Activated CD8-positive, alpha-beta memory T cell treated with anti-CD3 and anti-CD28 coated beads, Interleukin-2, amount 50 U/mL, for 1 hour (primary cell): Measurements from ENCODE around the gene TAF11L7.
"Not testable (repeated sequence)": the region's sequence is repeated elsewhere in the genome, so short reads cannot be mapped to it uniquely, and the experiment has no call there.

ENCODE experiments used
- DNase-seq: peaks from one replicate; pipeline ENCODE4 v3.0.0-alpha.2; 2020; ENCODE audit errors: extremely low read depth

Gene TAF11L7

GRCh38 chr5:17585658-17586057 lies at the start of gene TAF11L7:
Gene TAF11L7, minus strand, starts transcription at chr5:17585758.
- not testable (repeated sequence) for DNase-seq

- DNase-seq = no peak
These were observed 48.6 kb upstream of the TAF11L7 start, which contains the start of gene TAF11L14 for GRCh38 chr5:17634160-17634559. Gene TAF11L14, plus strand, starts transcription at chr5:17634460.

- DNase-seq = not testable (repeated sequence)
These were observed 46.2 kb upstream of the TAF11L7 start, which contains the start of gene TAF11L13 for GRCh38 chr5:17631788-17632187. Gene TAF11L13, plus strand, starts transcription at chr5:17632088.

- DNase-seq = no peak
These were observed 40.1 kb upstream of the TAF11L7 start for GRCh38 chr5:17625686-17626085.

GRCh38 chr5:17620627-17621026 lies 35.1 kb upstream of the TAF11L7 start:
- DNase-seq = no peak

- DNase-seq = no peak
These were observed 33.8 kb upstream of the TAF11L7 start for GRCh38 chr5:17619354-17619753.

- no peak for DNase-seq
These were observed 29.5 kb upstream of the TAF11L7 start for GRCh38 chr5:17614872-17615605.

- DNase-seq = not testable (repeated sequence)
These were observed 24.5 kb upstream of the TAF11L7 start, which contains the start of gene TAF11L12 for GRCh38 chr5:17610092-17610491. Gene TAF11L12, plus strand, starts transcription at chr5:17610392.

- not testable (repeated sequence) for DNase-seq
These were observed 21.9 kb upstream of the TAF11L7 start for GRCh38 chr5:17607461-17607860.

- no peak for DNase-seq
These were observed 19.4 kb upstream of the TAF11L7 start for GRCh38 chr5:17604951-17605350.

- DNase-seq = not testable (repeated sequence)
These were observed 18.3 kb upstream of the TAF11L7 start, which contains the start of gene TAF11L11 for GRCh38 chr5:17603880-17604279. Gene TAF11L11, plus strand, starts transcription at chr5:17604183.

- not testable (repeated sequence) for DNase-seq
These were observed 12.2 kb upstream of the TAF11L7 start, which contains the start of gene TAF11L10 for GRCh38 chr5:17597728-17598127. Gene TAF11L10, minus strand, starts transcription at chr5:17597828.

GRCh38 chr5:17594255-17594654 lies 8.7 kb upstream of the TAF11L7 start, which contains the start of gene TAF11L9:
Gene TAF11L9, minus strand, starts transcription at chr5:17594394.
- not testable (repeated sequence) for DNase-seq

- DNase-seq = not testable (repeated sequence)
These were observed 5.3 kb upstream of the TAF11L7 start, which contains the start of gene TAF11L8 for GRCh38 chr5:17590860-17591259. Gene TAF11L8, minus strand, starts transcription at chr5:17590960.
